H1 (cell line): ENCODE data around the gene MAPK8IP1.

Source experiments
- CTCF ChIP-seq, 3 experiments: IDR thresholded peaks; 1 replicate in 2 of 3; 2 replicates in 1 of 3; pipeline versions ENCODE4 v1.5.1 to v1.6.1; 2011; ENCODE audit warnings: low read length in 3 of 3, mild to moderate bottlenecking in 3 of 3, inconsistent platforms in 2 of 3, low read depth in 1 of 3, moderate library complexity in 1 of 3; ENCODE audit not compliant: insufficient read depth in 1 of 3; ENCODE audit errors: control extremely low read depth in 1 of 3
- EP300 ChIP-seq, 2 experiments: IDR thresholded peaks; 1 replicate in 1 of 2; 2 replicates in 1 of 2; pipeline ENCODE4 v1.6.1; 2011 to 2012; ENCODE audit warnings: low read depth in 2 of 2, low read length in 2 of 2, mild to moderate bottlenecking in 2 of 2, borderline replicate concordance in 1 of 2, inconsistent platforms in 1 of 2, moderate library complexity in 1 of 2
- NRF1 ChIP-seq: IDR thresholded peaks from 2 replicates; pipeline ENCODE4 v1.6.1; 2011; ENCODE audit warnings: mild to moderate bottlenecking, low read depth, low read length, improper control_type of control experiment
- POLR2A ChIP-seq, 2 experiments: IDR thresholded peaks; 1 replicate in 1 of 2; 2 replicates in 1 of 2; pipeline ENCODE4 v1.6.1; 2011; ENCODE audit warnings: low read depth in 2 of 2, low read length in 2 of 2, mild to moderate bottlenecking in 2 of 2; ENCODE audit errors: control extremely low read depth in 1 of 2
- RBBP5 ChIP-seq: IDR thresholded peaks from 2 replicates; pipeline ENCODE4 v1.7.1; 2012; ENCODE audit warnings: low read depth, mild to moderate bottlenecking, inconsistent platforms, low read length, moderate library complexity, borderline replicate concordance

GRCh38 chr11:45906096-45906682 is 20.7 kb downstream of the MAPK8IP1 start:
- TF ChIP-seq EP300 (IDR thresholded peaks at IDR 0.05; ENCODE audit: borderline replicate concordance in 1 of 2, low read depth in 2 of 2, low read length in 2 of 2) (no peak), NRF1 (no peak), RBBP5 (no peak), CTCF (IDR thresholded peaks at IDR 0.05; ENCODE audit: control extremely low read depth in 1 of 3, insufficient read depth in 1 of 3, low read depth in 1 of 3, low read length in 3 of 3) (no peak), POLR2A (IDR thresholded peaks at IDR 0.05; ENCODE audit: control extremely low read depth in 1 of 2, low read depth in 2 of 2, low read length in 2 of 2) (no peak)
